ACC112 (cell line): ENCODE results near the gene ATAD3C.
"Not testable (repeated sequence)": the region's sequence is repeated elsewhere in the genome, so short reads cannot be mapped to it uniquely, and the experiment has no call there.

Experiments
- H2AFZ ChIP-seq: fragments of 200-600 bp; sonication (generic); one replicate; pipeline ENCODE4 v1.6.0; 2017; ENCODE audit warnings: antibody characterized with exemption, low read length; ENCODE audit not compliant: unreplicated experiment
- H3K27ac ChIP-seq: fragments of 200-600 bp; sonication (generic); 2 replicates; pipeline ENCODE4 v1.5.1; 2014; ENCODE audit warnings: low read depth, mild to moderate bottlenecking, antibody characterized with exemption, low read length, moderate library complexity
- H3K27me3 ChIP-seq: fragments of 200-600 bp; sonication (generic); 2 replicates; pipeline ENCODE4 v1.6.1; 2014; ENCODE audit warnings: mild to moderate bottlenecking, antibody characterized with exemption, low read length, moderate library complexity, mixed read lengths; ENCODE audit not compliant: insufficient read depth
- H3K36me3 ChIP-seq: fragments of 200-600 bp; sonication (generic); 2 replicates; pipeline ENCODE4 v1.6.1; 2016; ENCODE audit warnings: mild to moderate bottlenecking, antibody characterized with exemption, low read length, moderate library complexity, mixed read lengths; ENCODE audit not compliant: insufficient read depth
- H3K4me1 ChIP-seq: fragments of 200-600 bp; sonication (generic); one replicate; pipeline ENCODE4 v1.6.1; 2016; ENCODE audit warnings: low read length, mixed read lengths; ENCODE audit not compliant: insufficient read depth, unreplicated experiment, control insufficient read depth
- H3K4me3 ChIP-seq: fragments of 200-600 bp; sonication (generic); 2 replicates; pipeline ENCODE4 v1.5.1; 2014; ENCODE audit warnings: mild to moderate bottlenecking, low read depth, low read length
- H3K79me2 ChIP-seq: fragments of 200-600 bp; sonication (generic); one replicate; pipeline ENCODE4 v1.6.0; 2016; ENCODE audit warnings: low read length; ENCODE audit not compliant: control insufficient read depth, unreplicated experiment, insufficient read depth

Gene ATAD3C

DNA sequence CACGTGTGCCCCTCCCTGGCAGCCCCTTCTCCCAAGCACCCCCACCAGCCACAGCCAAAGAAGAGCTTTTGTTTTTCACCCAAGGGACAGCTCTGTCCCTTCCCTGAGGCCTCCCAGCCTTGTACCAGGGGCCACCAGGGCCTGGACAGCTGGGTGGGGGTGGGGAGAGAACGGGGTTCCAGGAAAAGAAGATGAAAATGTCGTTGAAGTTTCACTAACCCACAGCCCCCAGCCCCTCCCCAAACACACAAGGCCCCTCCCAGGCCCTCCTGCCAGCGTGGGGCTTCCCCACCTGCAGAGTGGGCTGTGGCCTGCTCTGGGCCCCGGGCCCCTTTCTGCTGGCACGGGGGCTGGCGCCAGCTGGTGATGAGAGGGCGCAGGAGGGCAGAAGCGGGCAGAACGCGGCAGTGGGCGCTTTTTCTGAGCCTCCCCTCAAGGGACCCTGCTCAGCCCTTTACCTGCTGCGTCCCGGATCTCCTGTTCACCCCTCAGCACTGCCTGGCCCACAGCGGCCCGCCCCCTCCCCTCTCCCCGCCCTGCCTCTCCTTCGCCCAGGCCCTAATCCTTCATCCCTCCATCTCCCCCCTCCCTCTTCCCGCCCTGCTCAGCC lies 22.9 kb upstream of the ATAD3C start:
- H3K27ac ChIP-seq = no peak overlapping the region
- no peak overlapping the region for H3K4me3 ChIP-seq
- no peaks in the 10 kb centered on the region for H3K79me2 ChIP-seq
- no peaks in the 10 kb centered on the region for H3K36me3 ChIP-seq
- no peak overlapping the region for H2AFZ ChIP-seq
- H3K27me3 ChIP-seq = no peaks in the 10 kb centered on the region
- peaks cover 22% of the 10 kb centered on the region for H3K4me1 ChIP-seq

DNA sequence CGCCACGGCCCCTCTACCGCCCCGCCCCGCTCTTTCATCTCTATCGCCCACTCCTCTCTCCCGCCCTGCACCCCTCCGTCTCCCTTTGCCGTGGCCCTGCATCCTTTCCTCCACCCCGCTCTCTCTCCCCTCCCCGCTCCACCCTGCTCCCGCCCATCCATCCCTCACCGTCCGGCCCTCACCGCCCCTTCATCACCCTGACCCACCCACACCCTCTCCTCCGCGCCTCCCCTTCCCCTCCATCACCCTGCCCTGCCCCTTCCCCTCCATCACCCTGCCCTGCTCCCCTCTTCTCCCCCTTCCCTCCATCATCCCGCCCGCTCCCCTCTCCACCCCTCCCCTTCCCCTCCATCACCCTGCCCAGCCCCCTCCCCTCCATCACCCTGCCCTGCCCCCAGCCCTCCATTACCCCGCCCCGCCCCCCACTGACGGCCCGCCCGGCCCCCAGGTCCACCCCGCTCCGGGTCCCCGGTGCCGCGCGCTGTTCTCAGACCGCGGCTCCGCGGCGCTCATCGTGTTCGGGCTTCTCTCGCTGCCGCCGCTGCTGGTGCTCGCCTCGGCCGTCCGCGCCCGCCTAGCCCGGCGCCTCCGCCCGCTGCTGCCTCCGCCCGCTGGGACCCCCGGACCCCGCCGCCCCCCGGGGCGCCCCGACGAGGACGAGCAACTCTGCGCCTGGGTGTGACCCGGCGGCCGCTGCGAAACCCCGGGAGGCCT lies 22.2 kb upstream of the ATAD3C start:
- Histone ChIP-seq H2AFZ (no peak overlapping the region), H3K27me3 (no peaks in the 10 kb centered on the region), H3K79me2 (no peaks in the 10 kb centered on the region), H3K4me1 (peaks cover 24% of the 10 kb centered on the region), H3K4me3 (peak overlapping the region; percentile 66), H3K27ac (no peak overlapping the region), H3K36me3 (no peaks in the 10 kb centered on the region)

DNA sequence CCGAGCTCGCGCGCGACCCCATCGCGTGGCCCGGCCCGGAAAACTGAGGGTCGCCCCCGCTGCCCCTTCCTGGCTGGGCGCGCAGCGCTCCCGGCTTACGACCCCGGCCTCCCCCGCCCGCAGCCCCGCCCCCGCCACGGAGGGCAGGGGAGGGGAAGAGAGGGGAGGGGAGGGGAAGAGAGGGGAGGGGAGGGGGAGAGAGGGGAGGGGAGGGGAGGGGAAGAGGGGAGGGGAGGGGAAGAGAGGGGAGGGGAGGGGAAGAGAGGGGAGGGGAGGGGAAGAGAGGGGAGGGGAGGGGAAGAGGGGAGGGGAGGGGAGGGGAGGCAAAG lies 21.7 kb upstream of the ATAD3C start:
- Histone ChIP-seq H3K27ac (no peak overlapping the region), H3K79me2 (no peaks in the 10 kb centered on the region), H3K4me1 (peaks cover 19% of the 10 kb centered on the region), H3K27me3 (no peaks in the 10 kb centered on the region), H3K4me3 (peak overlapping the region; percentile 66), H2AFZ (no peak overlapping the region), H3K36me3 (no peaks in the 10 kb centered on the region)

DNA sequence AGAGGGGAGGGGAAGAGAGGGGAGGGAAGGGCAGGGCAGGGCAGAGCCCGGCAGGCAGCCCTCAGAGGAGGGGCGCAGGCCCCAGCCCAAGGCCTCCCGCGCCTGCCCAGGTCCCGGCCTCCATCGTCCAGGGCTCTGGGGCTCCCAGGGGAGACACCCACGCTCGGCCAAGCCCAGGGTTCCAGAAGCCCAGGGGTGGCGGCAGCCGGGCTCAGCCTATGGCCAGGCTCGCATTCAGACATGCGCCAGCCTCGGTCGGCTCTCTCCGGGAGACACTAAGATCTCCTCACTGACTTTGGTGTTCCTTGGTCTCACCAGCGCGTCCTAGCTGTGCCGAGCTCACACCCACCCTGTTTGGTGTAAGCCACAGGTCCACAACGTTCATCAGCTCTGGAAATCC lies 21.3 kb upstream of the ATAD3C start:
- Histone ChIP-seq H3K4me1 (peaks cover 16% of the 10 kb centered on the region), H3K79me2 (no peaks in the 10 kb centered on the region), H3K36me3 (no peaks in the 10 kb centered on the region), H3K27me3 (no peaks in the 10 kb centered on the region), H2AFZ (no peak overlapping the region), H3K27ac (no peak overlapping the region), H3K4me3 (no peak overlapping the region)

DNA sequence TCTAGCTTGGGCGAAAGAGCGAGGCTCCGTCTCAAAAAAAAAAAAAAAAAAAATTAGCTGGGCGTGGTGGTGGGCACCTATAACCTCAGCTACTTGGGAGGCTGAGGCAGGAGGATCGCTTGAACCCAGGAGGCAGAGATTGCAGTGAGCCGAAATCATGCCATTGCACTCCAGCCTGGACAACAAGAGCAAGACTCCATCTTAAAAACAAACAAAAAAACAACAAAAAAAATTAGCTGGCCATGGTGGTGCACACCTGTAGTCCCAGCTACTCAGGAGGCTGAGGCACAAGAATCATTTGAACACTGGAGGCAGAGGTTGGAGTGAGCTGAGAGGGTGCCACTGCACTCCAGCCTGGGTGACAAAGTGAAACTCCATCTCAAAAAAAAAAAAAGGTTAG lies 20.5 kb upstream of the ATAD3C start:
- H3K79me2 ChIP-seq, H3K27ac ChIP-seq, H3K4me3 ChIP-seq, H3K27me3 ChIP-seq, H2AFZ ChIP-seq, H3K36me3 ChIP-seq: not testable (repeated sequence)
- H3K4me1 ChIP-seq = peaks cover 19% of the 10 kb centered on the region

DNA sequence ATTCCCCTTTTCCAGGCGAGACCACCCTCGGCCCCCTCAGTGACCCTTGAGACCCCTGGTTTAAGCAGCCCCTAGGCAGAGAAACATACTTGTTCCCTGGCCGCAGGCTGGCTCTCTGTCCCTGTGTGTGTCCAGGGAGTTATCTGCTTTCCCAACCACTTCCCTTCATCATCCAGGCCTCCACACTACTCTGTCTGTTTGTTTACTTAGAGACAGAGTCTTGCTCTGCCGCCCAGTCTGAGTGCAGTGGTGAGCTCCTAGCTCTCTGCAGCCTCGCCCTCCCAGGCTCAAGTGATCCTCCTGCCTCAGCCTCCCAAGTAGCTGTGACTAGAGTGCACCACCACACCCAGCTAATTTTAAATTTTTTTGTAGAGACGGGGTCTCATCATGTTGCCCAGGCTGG lies 19.8 kb upstream of the ATAD3C start:
- H3K4me3 ChIP-seq = no peak overlapping the region
- no peaks in the 10 kb centered on the region for H3K27me3 ChIP-seq
- H3K79me2 ChIP-seq = no peaks in the 10 kb centered on the region
- H3K36me3 ChIP-seq = no peaks in the 10 kb centered on the region
- no peak overlapping the region for H2AFZ ChIP-seq
- H3K27ac ChIP-seq = no peak overlapping the region
- peaks cover 19% of the 10 kb centered on the region for H3K4me1 ChIP-seq

DNA sequence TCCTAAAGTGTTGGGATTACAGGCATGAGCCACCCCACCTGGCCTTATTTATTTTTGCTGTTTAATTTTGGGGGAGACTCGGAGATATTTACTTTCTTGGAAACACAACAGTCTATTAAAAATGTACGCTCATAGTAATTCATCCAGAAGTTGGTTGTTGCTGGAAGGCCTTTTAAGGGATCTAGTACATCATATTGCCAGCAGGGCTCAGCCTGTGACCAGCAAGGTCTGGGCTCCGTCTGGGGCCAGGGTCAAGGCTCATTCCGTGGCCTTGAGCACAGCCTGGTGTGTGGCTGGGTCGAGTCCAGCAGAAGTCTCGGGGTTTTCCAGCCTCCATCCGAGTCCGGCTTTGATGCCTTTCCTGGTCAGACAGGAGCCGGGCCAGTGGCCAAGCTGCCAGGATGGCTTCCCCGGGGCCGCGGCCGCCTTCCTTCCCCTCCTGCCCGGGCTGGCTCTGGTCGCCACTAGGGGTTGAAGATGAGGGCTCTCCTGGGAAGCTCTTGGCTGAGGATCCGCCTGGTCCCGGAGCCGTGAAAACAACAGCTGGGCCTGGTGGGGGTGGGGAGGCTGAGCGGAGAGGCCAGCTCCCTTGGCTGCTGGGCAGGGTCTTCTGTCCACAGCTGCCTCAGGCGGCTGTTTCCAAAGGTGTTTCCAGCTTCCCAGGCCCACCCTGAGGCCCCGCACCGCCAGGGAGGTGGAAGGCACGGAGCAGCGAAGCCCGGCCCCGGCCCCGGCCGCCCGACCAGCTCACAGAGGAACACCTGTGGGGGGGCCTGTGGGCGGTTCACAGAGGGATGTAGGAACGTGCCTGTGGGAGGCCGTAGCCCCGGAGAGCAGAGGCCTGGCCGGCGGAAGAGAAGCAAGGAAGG lies 19.1 kb upstream of the ATAD3C start:
- Histone ChIP-seq H3K27ac (no peak overlapping the region), H2AFZ (peak overlapping the region; percentile 23), H3K4me3 (no peak overlapping the region)

DNA sequence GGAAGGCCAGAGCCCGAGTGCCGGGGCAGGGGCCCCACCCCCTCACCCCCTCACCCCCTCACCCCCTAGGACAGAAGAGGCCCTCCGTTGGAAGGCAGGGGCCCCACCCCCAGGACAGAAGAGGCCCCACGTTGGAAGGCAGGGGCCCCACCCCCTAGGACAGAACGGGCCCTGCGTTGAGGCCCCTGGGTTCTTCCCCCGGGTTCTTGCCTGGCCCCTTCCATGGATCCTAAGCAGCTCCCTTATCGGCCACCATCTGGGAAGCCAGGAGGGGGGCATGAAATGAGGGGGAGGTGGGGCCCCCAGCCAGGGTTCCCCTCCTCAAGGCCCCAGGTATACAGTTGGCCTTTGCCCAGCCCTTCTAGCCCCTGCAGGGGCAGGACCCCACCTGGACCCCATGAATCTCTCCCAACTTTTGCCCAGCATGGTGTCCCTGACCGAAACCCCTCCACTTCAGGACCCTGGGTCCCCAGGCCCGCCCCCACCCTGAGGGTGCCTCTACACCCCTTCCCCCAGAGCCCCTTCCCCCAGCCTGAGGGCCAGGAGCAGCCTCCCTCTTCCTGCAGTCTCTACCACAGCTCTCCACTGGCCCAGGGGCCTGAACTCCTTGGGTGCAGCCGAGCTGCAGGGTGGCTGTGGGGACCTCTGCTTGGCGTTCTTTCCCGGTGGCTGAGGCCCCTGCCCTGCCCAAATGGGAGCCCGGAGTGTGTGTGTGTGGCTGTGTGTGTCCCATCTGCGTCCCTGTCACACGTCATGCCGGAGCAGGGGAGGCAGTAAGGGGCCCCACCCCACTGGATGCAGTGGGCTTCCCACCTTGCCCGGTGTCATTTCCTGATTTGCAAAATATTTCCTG lies 18.3 kb upstream of the ATAD3C start:
- Histone ChIP-seq H3K4me3 (no peak overlapping the region), H3K4me1 (peaks cover 19% of the 10 kb centered on the region), H3K27me3 (peaks cover 8% of the 10 kb centered on the region; the same call in 1 of the 2 replicates), H3K79me2 (no peaks in the 10 kb centered on the region), H2AFZ (no peak overlapping the region), H3K27ac (no peak overlapping the region), H3K36me3 (no peaks in the 10 kb centered on the region)

More for the DNA sequence above, 19.1 kb upstream of the ATAD3C start:
- Histone ChIP-seq H3K27me3 (peaks cover 4% of the 10 kb centered on the region; the same call in 1 of the 2 replicates), H3K79me2 (no peaks in the 10 kb centered on the region), H3K4me1 (peaks cover 19% of the 10 kb centered on the region), H3K36me3 (no peaks in the 10 kb centered on the region)

DNA sequence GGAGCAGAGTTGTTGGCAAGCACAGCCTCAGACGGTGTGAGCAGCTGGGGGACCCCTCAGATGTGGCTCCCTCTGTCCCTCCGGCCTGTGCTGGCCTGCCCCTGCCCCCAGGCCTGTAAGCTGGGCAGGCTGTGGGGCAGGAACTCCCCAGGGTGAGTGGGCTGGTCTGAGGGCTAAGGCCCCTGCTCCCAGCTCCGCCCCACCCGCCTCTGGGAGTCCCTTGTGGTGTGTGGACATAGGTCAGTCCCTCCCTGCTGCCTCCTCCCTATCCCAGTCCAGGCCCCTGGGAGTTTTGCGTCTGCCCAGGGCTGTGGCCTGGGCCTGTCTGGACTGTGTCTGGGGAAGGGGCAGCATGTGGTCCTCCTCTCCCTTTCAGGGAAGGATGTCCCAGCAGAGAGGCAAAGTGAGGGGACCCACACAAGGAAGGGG lies 17.6 kb upstream of the ATAD3C start:
- Histone ChIP-seq H3K27me3 (peaks cover 13% of the 10 kb centered on the region; the same call in 1 of the 2 replicates), H3K36me3 (no peaks in the 10 kb centered on the region), H2AFZ (no peak overlapping the region), H3K4me3 (no peak overlapping the region), H3K79me2 (no peaks in the 10 kb centered on the region), H3K27ac (no peak overlapping the region), H3K4me1 (peaks cover 19% of the 10 kb centered on the region)

DNA sequence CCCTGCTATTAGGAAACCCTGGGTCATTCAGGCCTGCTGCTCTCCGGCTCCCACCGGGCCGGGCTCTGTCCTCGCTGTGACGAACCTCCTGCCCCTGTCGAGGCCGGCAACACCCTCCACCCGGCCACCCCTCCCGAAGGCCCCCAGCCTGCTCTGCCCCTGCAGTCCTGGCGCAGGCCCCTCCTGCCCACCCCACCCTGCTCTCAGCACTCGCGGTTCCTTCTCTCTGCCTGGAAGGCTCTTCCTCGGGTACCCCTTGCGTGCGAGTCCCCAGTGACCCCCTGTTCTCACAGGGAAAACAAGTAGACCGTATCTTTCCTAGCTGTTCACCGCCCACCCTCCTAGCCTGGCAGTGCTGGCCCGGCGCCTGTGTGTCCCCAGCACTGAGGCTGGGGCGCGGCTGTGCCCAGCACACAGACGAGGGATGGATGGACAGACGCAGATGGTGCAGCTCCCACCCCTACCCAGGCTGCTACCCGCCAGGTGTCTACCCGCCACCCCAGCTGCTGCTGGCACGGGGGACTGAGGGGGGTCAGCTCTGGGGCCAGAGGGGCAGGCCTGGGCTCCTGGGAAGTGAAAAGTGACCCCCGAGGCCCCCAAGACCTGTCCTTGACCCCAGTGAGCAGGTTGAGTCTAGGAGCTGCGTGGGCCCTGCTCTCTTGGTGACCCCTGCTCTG lies 17.1 kb upstream of the ATAD3C start:
- Histone ChIP-seq H3K79me2 (no peaks in the 10 kb centered on the region), H3K36me3 (no peaks in the 10 kb centered on the region), H3K27me3 (peaks cover 13% of the 10 kb centered on the region; the same call in 1 of the 2 replicates), H2AFZ (no peak overlapping the region), H3K4me3 (no peak overlapping the region), H3K4me1 (peaks cover 19% of the 10 kb centered on the region), H3K27ac (no peak overlapping the region)
